ENCODE data around the gene METTL8.

GRCh38 chr2:171431677-171432167 is 2.1 kb downstream of the METTL8 start:
- TF ChIP-seq CTCF (IDR thresholded peaks at IDR 0.05) (no peak), POLR2A (IDR thresholded peaks at IDR 0.05) (no peak)

Data from uterus (tissue), 2 donors.